Fibroblast of lung (primary cell): Measurements from ENCODE around the gene LITAF. TPM values are rescaled to one million over a fixed set of nuclear protein-coding genes. Genes with fewer than 3 reads are reported as not detected.

Experiments used
- DNase-seq, 2 donors: peaks; one replicate each; pipeline versions ENCODE4 v3.0.0 to v3.0.0-alpha.2; 2010; ENCODE audit warnings: low read depth in 2 of 2
- H2AFZ ChIP-seq: 2 replicates; pipeline ENCODE4 v1.5.1; 2012; ENCODE audit warnings: low read length, control low read depth, inconsistent platforms
- H3K27ac ChIP-seq: 2 replicates; pipeline ENCODE4 v1.5.1; 2011; ENCODE audit warnings: low read length, control low read depth; ENCODE audit not compliant: insufficient read depth
- H3K27me3 ChIP-seq: 2 replicates; pipeline ENCODE4 v1.5.1; 2011; ENCODE audit warnings: mild to moderate bottlenecking, low read length; ENCODE audit not compliant: control insufficient read depth, insufficient read depth
- H3K36me3 ChIP-seq: 2 replicates; pipeline ENCODE4 v1.5.1; 2011; ENCODE audit warnings: low read length; ENCODE audit not compliant: control insufficient read depth, insufficient read depth
- H3K4me1 ChIP-seq: 2 replicates; pipeline ENCODE4 v1.5.1; 2011; ENCODE audit warnings: low read length; ENCODE audit not compliant: control insufficient read depth, insufficient read depth; ENCODE audit errors: extremely low read depth
- H3K4me2 ChIP-seq: 2 replicates; pipeline ENCODE4 v1.5.1; 2011; ENCODE audit warnings: low read length, control low read depth; ENCODE audit not compliant: insufficient read depth; ENCODE audit errors: extremely low read depth
- H3K4me3 ChIP-seq, 4 experiments: fragments of 200-600 bp in 1 of 4; sonication (generic) in 1 of 4; replicated peaks in 1 of 4; 2 replicates each; pipeline ENCODE4 v1.5.1; 2011 to 2016; ENCODE audit warnings: low read length in 4 of 4, low read depth in 3 of 4, mild to moderate bottlenecking in 3 of 4, control low read depth in 2 of 4, inconsistent platforms in 1 of 4, mixed read lengths in 1 of 4; ENCODE audit not compliant: insufficient read depth in 1 of 4; ENCODE audit errors: control extremely low read depth in 1 of 4
- H3K79me2 ChIP-seq: 2 replicates; pipeline ENCODE4 v1.5.1; 2012; ENCODE audit warnings: mild to moderate bottlenecking, low read length, inconsistent platforms; ENCODE audit not compliant: control insufficient read depth, insufficient read depth
- H3K9ac ChIP-seq: 2 replicates; pipeline ENCODE4 v1.5.1; 2011; ENCODE audit warnings: mild to moderate bottlenecking, low read length, control low read depth; ENCODE audit not compliant: insufficient read depth
- H3K9me3 ChIP-seq: 2 replicates; pipeline ENCODE4 v1.5.1; 2012; ENCODE audit warnings: low read depth, low read length; ENCODE audit not compliant: control insufficient read depth, insufficient read depth
- H4K20me1 ChIP-seq: 2 replicates; pipeline ENCODE4 v1.5.1; 2011; ENCODE audit warnings: low read length; ENCODE audit not compliant: control insufficient read depth, insufficient read depth; ENCODE audit errors: extremely low read depth
- CTCF ChIP-seq, 2 donors: IDR thresholded peaks in 1 of 2; conservative IDR thresholded peaks in 1 of 2; 1 replicate in 1 of 2; 2 replicates in 1 of 2; pipeline ENCODE4 v1.5.1; 2011 to 2012; ENCODE audit warnings: low read length in 2 of 2, control low read depth in 1 of 2, inconsistent platforms in 1 of 2, low read depth in 1 of 2, mild to moderate bottlenecking in 1 of 2
- EZH2 ChIP-seq: IDR thresholded peaks from 2 replicates; pipeline ENCODE4 v1.5.1; 2012; ENCODE audit warnings: low read length, control low read depth, mild to moderate bottlenecking; ENCODE audit errors: missing control alignments
- polyA plus RNA-seq, 2 donors: library from polyadenylated mRNA; depleted of rRNA in 1 of 2; stranded (reverse) in 1 of 2; unstranded in 1 of 2; fragments of >200 nt; gene quantifications; 2 replicates each; pipeline ENCODE4 v1.2.1, GENCODE V29; 2011 to 2012; ENCODE audit warnings: missing spikeins in 1 of 2
- total RNA-seq: library from RNA; depleted of rRNA; stranded (reverse); fragments of >200 nt; gene quantifications from 2 replicates; pipeline ENCODE4 v1.2.1, GENCODE V29; 2014

LITAF gene
- total and polyA plus RNA-seq, 2 donors (not counting 1 experiment from before 2014, with no cell fraction given): 79.6 to 162 TPM

DNA sequence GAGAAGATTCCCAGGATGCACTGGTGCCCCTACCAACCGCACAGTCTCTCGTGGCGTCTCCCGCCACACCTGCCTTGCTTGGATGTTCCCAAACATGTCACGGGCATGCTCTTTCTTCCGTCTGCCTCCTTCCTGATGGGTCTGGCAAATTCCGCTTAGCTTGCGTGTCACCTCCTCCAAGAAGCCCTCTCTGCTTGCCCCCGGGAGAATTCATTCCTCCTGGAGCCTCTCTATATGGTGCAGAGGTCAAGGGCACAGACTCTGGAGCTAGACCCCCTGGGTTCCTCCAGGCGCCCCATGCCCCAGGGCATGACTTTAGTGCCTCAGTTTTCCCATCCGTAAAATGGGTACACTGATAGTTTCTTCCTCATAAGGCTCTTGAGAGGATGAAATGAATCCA, 21.1 kb downstream of the LITAF start:
- no peaks in the 10 kb centered on the region for H3K9me3 ChIP-seq
- no peak overlapping the region for H3K4me2 ChIP-seq
- H3K79me2 ChIP-seq: peaks cover 20% of the 10 kb centered on the region
- TF ChIP-seq EZH2 (no peak), CTCF (conservative IDR thresholded peaks at IDR 0.05 in 1 of 2, IDR thresholded peaks at IDR 0.05 in 1 of 2; ENCODE audit: low read depth in 1 of 2, low read length in 2 of 2) (no peak)
- H3K36me3 ChIP-seq: no peaks in the 10 kb centered on the region
- H3K27me3 ChIP-seq: no peaks in the 10 kb centered on the region
- H3K4me3 ChIP-seq: no peak overlapping the region
- no peaks in the 10 kb centered on the region for H4K20me1 ChIP-seq
- H3K4me1 ChIP-seq: peaks cover 5% of the 10 kb centered on the region
- no peak overlapping the region for H2AFZ ChIP-seq
- no peak for DNase-seq
- no peak overlapping the region for H3K27ac ChIP-seq
- H3K9ac ChIP-seq: no peak overlapping the region

DNA sequence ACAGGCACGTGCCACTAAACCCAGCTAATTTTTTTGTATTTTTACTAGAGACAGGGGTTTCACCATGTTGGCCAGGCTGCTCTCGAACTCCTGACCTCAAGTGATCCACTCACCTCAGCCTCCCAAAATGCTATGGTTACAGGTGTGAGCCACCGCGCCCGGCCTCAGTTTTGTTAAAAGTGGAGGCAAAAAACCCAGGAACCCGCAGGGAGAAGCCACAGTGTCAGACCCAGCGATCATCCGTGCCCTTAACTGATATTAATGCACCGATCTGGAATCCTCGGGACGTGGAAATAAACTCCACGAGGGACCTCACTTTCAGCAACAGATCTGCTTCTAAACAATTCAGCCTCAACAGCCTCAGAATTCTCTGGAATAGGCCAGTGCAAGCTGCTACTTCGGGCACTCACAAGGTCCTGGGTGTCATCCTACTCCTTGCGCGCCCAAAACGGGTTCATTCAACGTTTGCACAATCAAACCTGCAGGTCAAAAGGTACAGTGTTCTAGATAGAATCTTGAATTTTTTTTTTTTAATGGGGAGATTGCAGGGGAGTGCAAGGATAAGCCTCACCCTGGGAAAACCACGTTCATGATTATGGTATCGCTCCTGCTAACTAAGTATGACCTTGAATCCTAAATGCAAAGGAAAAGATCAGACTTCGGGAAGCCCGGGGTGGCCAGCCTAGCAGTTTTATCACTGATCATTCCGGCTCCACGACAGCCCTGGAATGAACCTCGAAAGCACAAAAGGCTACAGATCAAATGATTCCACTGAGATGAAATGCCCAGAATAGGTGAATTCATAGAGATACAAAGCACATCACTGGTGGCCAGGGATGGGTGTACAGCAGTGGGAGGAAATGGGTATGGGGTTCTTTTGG, 22.4 kb downstream of the LITAF start:
- Histone ChIP-seq H3K9me3 (no peaks in the 10 kb centered on the region), H3K4me2 (no peak overlapping the region), H3K4me1 (peaks cover 6% of the 10 kb centered on the region), H3K4me3 (no peak overlapping the region), H2AFZ (no peak overlapping the region), H3K9ac (no peak overlapping the region), H3K36me3 (no peaks in the 10 kb centered on the region), H4K20me1 (no peaks in the 10 kb centered on the region), H3K27me3 (no peaks in the 10 kb centered on the region), H3K27ac (no peak overlapping the region), H3K79me2 (peaks cover 15% of the 10 kb centered on the region)
- DNase-seq: no peak
- TF ChIP-seq CTCF (conservative IDR thresholded peaks at IDR 0.05 in 1 of 2, IDR thresholded peaks at IDR 0.05 in 1 of 2; ENCODE audit: low read depth in 1 of 2, low read length in 2 of 2): no peak
- no peak for TF ChIP-seq EZH2

- no peak overlapping the region for H3K9ac ChIP-seq
- H3K9me3 ChIP-seq: no peaks in the 10 kb centered on the region
- H3K27ac ChIP-seq: no peak overlapping the region
- no peak for TF ChIP-seq CTCF (conservative IDR thresholded peaks at IDR 0.05 in 1 of 2, IDR thresholded peaks at IDR 0.05 in 1 of 2; ENCODE audit: low read depth in 1 of 2, low read length in 2 of 2)
- no peak for TF ChIP-seq EZH2
- peaks cover 6% of the 10 kb centered on the region for H3K4me1 ChIP-seq
- no peaks in the 10 kb centered on the region for H3K27me3 ChIP-seq
- H3K4me2 ChIP-seq: no peak overlapping the region
- no peak overlapping the region for H3K4me3 ChIP-seq
- H3K79me2 ChIP-seq: peaks cover 14% of the 10 kb centered on the region
- DNase-seq: no peak
- no peaks in the 10 kb centered on the region for H4K20me1 ChIP-seq
- no peaks in the 10 kb centered on the region for H3K36me3 ChIP-seq
- H2AFZ ChIP-seq: no peak overlapping the region
Observed at GRCh38 chr16:11563493-11564040, 23.2 kb downstream of the LITAF start.
